ENCODE results near the gene SMG6.
"Not testable (repeated sequence)": the region's sequence is repeated elsewhere in the genome, so short reads cannot be mapped to it uniquely, and the experiment has no call there.

Gene SMG6

DNA sequence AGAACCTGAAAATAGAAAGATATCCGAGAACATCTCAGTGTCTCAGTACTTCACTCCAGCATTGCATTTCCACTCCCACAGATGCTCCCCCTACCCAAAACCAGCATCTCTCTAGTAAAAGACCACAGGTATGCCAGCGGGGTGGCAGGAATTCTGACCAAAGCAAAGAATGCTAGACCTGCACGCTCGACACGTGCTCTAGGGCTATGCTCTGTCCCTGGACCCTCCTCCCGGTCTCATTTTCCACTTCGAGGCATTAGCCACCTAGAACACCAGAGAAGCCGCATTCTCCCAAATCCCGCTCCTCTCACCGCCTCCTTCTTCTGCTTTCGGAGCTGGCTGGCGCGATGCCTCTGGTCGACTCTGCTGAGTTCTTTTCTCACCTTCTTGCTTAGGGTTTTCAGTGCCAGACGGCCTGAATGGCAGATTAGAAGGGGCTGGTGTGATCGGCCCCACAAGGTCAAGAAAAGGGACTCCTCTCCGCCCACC, 32.2 kb upstream of the SMG6 start:
- H3K4me3 ChIP-seq (ENCODE audit: low read depth, low read length), result peak overlapping the region; percentile 95
- H3K36me3 ChIP-seq (ENCODE audit: control insufficient read depth, insufficient read depth, low read length), result peaks cover 38% of the 10 kb centered on the region
- H3K27me3 ChIP-seq (ENCODE audit: control insufficient read depth, insufficient read depth, low read length), result no peaks in the 10 kb centered on the region
- peak overlapping the region; percentile 90 for H3K9ac ChIP-seq (ENCODE audit: low read depth, low read length)
- H3K4me1 ChIP-seq (ENCODE audit: control insufficient read depth, insufficient read depth, low read length), result peaks cover 5% of the 10 kb centered on the region
- H3K9me3 ChIP-seq (ENCODE audit: control insufficient read depth, insufficient read depth, low read length), result no peaks in the 10 kb centered on the region

DNA sequence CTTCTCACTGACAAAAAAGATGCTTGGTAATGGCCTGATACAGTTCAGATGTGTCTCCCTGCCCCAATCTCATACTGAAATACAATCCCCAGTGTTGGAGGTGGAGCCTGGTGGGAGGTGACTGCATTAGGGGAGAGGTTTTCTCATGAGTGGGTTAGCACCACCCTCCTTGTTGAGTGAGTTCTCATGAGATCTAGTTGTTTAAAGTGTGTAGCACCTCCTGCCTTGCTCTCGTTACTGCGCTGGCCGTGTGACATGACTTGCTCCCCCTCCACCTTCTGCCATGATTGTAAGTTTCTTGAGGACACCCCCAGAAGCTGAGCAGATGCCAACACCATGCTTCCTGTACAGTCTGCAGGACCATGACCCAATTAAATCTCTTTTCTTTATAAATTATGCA, 27.7 kb upstream of the SMG6 start:
- Histone ChIP-seq H3K4me1 (ENCODE audit: control insufficient read depth, insufficient read depth, low read length) (peaks cover 5% of the 10 kb centered on the region), H3K4me3 (ENCODE audit: low read depth, low read length) (no peak overlapping the region), H3K9me3 (ENCODE audit: control insufficient read depth, insufficient read depth, low read length) (no peaks in the 10 kb centered on the region), H3K36me3 (ENCODE audit: control insufficient read depth, insufficient read depth, low read length) (peaks cover 60% of the 10 kb centered on the region), H3K9ac (ENCODE audit: low read depth, low read length) (no peak overlapping the region), H3K27me3 (ENCODE audit: control insufficient read depth, insufficient read depth, low read length) (no peaks in the 10 kb centered on the region)

DNA sequence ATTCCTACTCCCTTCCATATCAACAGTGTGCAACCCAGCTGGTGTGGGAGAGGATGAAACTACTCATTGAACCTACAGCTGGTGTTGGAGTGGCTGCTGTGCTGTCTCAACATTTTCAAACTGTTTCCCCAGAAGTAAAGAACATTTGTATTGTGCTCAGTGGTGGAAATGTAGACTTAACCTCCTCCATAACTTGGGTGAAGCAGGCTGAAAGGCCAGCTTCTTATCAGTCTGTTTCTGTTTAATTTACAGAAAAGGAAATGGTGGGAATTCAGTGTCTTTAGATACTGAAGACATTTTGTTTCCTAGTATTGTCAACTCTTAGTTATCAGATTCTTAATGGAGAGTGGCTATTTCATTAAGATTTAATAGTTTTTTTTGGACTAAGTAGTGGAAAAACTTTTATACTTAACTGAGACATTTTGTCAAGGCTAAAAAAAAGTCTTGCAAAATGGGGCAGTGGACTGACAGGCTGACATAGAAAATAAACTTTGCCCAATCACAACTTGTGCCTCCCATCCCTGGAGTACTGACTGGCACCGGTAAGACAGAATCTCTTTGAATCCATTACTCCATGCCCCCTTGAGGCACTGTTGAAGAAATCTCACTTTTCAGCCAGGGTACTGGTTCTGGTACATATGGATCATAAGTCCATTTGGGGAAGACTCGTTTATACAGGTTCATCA, 20.2 kb upstream of the SMG6 start:
- no peaks in the 10 kb centered on the region for H3K9me3 ChIP-seq (ENCODE audit: control insufficient read depth, insufficient read depth, low read length)
- peaks cover 40% of the 10 kb centered on the region for H3K36me3 ChIP-seq (ENCODE audit: control insufficient read depth, insufficient read depth, low read length)
- H3K27me3 ChIP-seq (ENCODE audit: control insufficient read depth, insufficient read depth, low read length), result no peaks in the 10 kb centered on the region
- H3K4me3 ChIP-seq (ENCODE audit: low read depth, low read length), result no peak overlapping the region
- no peak overlapping the region for H3K9ac ChIP-seq (ENCODE audit: low read depth, low read length)
- no peaks in the 10 kb centered on the region for H3K4me1 ChIP-seq (ENCODE audit: control insufficient read depth, insufficient read depth, low read length)

GRCh38 chr17:2321399-2321798, 17.8 kb upstream of the SMG6 start:
- Histone ChIP-seq H3K4me1 (ENCODE audit: control insufficient read depth, insufficient read depth, low read length) (no peaks in the 10 kb centered on the region), H3K27me3 (ENCODE audit: control insufficient read depth, insufficient read depth, low read length) (no peaks in the 10 kb centered on the region), H3K36me3 (ENCODE audit: control insufficient read depth, insufficient read depth, low read length) (peaks cover 32% of the 10 kb centered on the region), H3K4me3 (ENCODE audit: low read depth, low read length) (no peak overlapping the region), H3K9me3 (ENCODE audit: control insufficient read depth, insufficient read depth, low read length) (no peaks in the 10 kb centered on the region), H3K9ac (ENCODE audit: low read depth, low read length) (no peak overlapping the region)

- Histone ChIP-seq H3K4me1 (ENCODE audit: control insufficient read depth, insufficient read depth, low read length) (no peaks in the 10 kb centered on the region), H3K9me3 (ENCODE audit: control insufficient read depth, insufficient read depth, low read length) (no peaks in the 10 kb centered on the region), H3K36me3 (ENCODE audit: control insufficient read depth, insufficient read depth, low read length) (peaks cover 11% of the 10 kb centered on the region), H3K9ac (ENCODE audit: low read depth, low read length) (no peak overlapping the region), H3K27me3 (ENCODE audit: control insufficient read depth, insufficient read depth, low read length) (no peaks in the 10 kb centered on the region), H3K4me3 (ENCODE audit: low read depth, low read length) (no peak overlapping the region)
Measured at GRCh38 chr17:2319051-2319450, 15.5 kb upstream of the SMG6 start.

DNA sequence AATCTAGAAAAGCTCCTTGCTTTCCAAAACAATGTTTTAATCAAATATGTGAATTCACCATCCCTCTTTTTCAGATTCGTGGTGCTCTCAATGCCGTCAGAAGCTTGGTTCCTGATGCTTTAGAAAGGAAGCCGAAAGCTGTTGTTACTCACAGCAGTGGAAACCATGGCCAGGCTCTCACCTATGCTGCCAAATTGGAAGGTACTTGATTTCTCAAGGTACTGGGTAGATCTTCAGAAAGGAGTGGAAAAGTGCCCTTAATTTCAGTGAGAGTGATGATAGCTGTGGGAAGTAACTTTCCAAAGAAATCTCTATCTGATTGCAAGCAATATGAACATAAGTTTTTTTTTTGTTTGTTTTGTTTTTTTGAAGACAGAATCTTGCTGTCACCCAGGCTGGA, 14.2 kb upstream of the SMG6 start:
- Histone ChIP-seq H3K27me3 (ENCODE audit: control insufficient read depth, insufficient read depth, low read length) (no peaks in the 10 kb centered on the region), H3K4me3 (ENCODE audit: low read depth, low read length) (no peak overlapping the region), H3K4me1 (ENCODE audit: control insufficient read depth, insufficient read depth, low read length) (no peaks in the 10 kb centered on the region)

DNA sequence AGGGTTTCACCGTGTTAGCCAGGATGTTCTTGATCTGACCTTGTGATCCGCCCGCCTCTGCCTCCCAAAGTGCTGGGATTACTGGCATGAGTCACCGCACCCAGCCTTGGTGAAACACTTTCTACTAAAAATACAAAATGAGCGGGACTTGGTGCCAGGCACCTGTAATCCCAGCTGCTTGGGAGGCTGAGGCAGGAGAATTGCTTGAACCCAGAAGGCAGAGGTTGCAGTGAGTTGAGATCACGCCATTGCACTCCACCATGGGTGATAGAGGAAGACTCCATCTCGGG, 13.3 kb upstream of the SMG6 start:
- not testable (repeated sequence) for H3K9ac ChIP-seq (ENCODE audit: low read depth, low read length); H3K27me3 ChIP-seq (ENCODE audit: control insufficient read depth, insufficient read depth, low read length); H3K36me3 ChIP-seq (ENCODE audit: control insufficient read depth, insufficient read depth, low read length); H3K4me1 ChIP-seq (ENCODE audit: control insufficient read depth, insufficient read depth, low read length); H3K4me3 ChIP-seq (ENCODE audit: low read depth, low read length); H3K9me3 ChIP-seq (ENCODE audit: control insufficient read depth, insufficient read depth, low read length)

More for the DNA sequence above, 14.2 kb upstream of the SMG6 start:
- H3K36me3 ChIP-seq (ENCODE audit: control insufficient read depth, insufficient read depth, low read length), result peaks cover 5% of the 10 kb centered on the region
- no peak overlapping the region for H3K9ac ChIP-seq (ENCODE audit: low read depth, low read length)
- no peaks in the 10 kb centered on the region for H3K9me3 ChIP-seq (ENCODE audit: control insufficient read depth, insufficient read depth, low read length)

DNA sequence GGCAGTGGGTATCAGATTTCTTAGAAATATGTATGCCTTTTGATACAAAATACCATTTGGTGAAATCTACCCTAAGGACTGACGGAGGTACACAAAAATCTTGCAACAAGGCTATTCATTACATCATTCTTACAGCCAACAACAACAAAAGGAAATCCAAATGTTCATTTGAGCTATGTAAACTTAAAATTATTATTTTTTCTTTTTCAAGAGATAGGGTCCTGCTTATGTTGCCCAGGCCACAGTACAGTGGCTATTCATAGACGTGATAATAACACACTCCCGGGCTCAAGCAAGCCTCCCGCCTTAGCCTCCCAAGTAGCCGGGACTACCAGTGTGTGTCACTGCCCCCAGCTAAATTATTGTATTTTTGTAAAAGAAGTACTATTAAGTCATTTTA, 9.2 kb upstream of the SMG6 start:
- Histone ChIP-seq H3K9ac (ENCODE audit: low read depth, low read length) (no peak overlapping the region), H3K36me3 (ENCODE audit: control insufficient read depth, insufficient read depth, low read length) (no peaks in the 10 kb centered on the region), H3K4me1 (ENCODE audit: control insufficient read depth, insufficient read depth, low read length) (no peaks in the 10 kb centered on the region), H3K4me3 (ENCODE audit: low read depth, low read length) (no peak overlapping the region), H3K27me3 (ENCODE audit: control insufficient read depth, insufficient read depth, low read length) (no peaks in the 10 kb centered on the region), H3K9me3 (ENCODE audit: control insufficient read depth, insufficient read depth, low read length) (no peaks in the 10 kb centered on the region)

- Histone ChIP-seq H3K27me3 (ENCODE audit: control insufficient read depth, insufficient read depth, low read length) (no peaks in the 10 kb centered on the region), H3K4me1 (ENCODE audit: control insufficient read depth, insufficient read depth, low read length) (no peaks in the 10 kb centered on the region), H3K9ac (ENCODE audit: low read depth, low read length) (no peak overlapping the region), H3K9me3 (ENCODE audit: control insufficient read depth, insufficient read depth, low read length) (no peaks in the 10 kb centered on the region), H3K36me3 (ENCODE audit: control insufficient read depth, insufficient read depth, low read length) (no peaks in the 10 kb centered on the region), H3K4me3 (ENCODE audit: low read depth, low read length) (no peak overlapping the region)
Measured at GRCh38 chr17:2309338-2310154, 6.0 kb upstream of the SMG6 start.

- Histone ChIP-seq H3K27me3 (ENCODE audit: control insufficient read depth, insufficient read depth, low read length) (no peaks in the 10 kb centered on the region), H3K4me1 (ENCODE audit: control insufficient read depth, insufficient read depth, low read length) (peaks cover 2% of the 10 kb centered on the region), H3K9ac (ENCODE audit: low read depth, low read length) (no peak overlapping the region), H3K4me3 (ENCODE audit: low read depth, low read length) (no peak overlapping the region), H3K9me3 (ENCODE audit: control insufficient read depth, insufficient read depth, low read length) (no peaks in the 10 kb centered on the region), H3K36me3 (ENCODE audit: control insufficient read depth, insufficient read depth, low read length) (no peaks in the 10 kb centered on the region)
Measured at GRCh38 chr17:2304931-2305330, 1.3 kb upstream of the SMG6 start.

DNA sequence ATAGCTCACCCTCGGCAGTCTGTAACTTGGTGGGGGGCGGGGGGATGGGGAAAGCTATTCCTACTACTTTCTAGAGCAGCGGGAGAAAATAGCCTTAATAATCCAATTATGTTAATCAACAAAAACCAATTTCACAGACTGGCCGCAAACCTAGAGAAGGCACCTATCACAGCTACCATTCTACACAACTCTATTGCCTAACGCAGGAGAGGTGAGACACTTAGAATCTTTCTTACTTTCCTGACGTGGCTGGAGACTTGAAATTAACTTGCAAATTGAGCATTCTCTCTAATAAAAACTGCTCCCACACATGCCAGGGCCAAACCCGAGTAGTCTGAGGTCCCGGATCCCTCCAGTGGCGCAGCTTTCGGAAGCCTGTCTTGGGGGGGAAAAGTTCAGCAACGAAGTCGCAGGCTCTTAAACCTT, 794 bp downstream of the SMG6 start:
- H3K4me3 ChIP-seq (ENCODE audit: low read depth, low read length), result peak overlapping the region; percentile 90
- peak overlapping the region; percentile 89 for H3K9ac ChIP-seq (ENCODE audit: low read depth, low read length)
- no peaks in the 10 kb centered on the region for H3K9me3 ChIP-seq (ENCODE audit: control insufficient read depth, insufficient read depth, low read length)
- H3K27me3 ChIP-seq (ENCODE audit: control insufficient read depth, insufficient read depth, low read length), result no peaks in the 10 kb centered on the region
- H3K4me1 ChIP-seq (ENCODE audit: control insufficient read depth, insufficient read depth, low read length), result peaks cover 2% of the 10 kb centered on the region
- H3K36me3 ChIP-seq (ENCODE audit: control insufficient read depth, insufficient read depth, low read length), result no peaks in the 10 kb centered on the region

DNA sequence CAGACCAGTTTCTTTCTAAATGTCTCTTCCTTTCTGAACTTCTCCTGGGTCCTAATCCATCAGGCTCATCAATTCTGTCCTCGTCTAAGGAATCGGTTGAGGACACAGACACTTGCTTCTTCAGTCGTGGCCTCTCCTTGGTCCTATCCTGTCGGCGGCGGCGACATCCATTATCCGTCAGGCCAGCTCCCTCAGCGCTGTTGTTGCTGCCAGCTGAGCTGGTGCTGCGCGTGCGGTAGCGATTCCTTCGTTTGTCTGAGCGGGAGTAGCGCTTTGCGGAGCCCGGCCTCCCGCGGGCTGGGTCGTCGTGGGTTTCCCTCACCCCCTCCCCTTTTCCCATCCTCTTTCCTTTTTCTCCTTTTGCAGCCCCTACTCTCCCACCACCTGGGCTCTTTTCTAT, 3.8 kb downstream of the SMG6 start:
- H3K36me3 ChIP-seq (ENCODE audit: control insufficient read depth, insufficient read depth, low read length), result peaks cover 10% of the 10 kb centered on the region

More for the DNA sequence above, 3.8 kb downstream of the SMG6 start:
- no peaks in the 10 kb centered on the region for H3K9me3 ChIP-seq (ENCODE audit: control insufficient read depth, insufficient read depth, low read length)
- H3K27me3 ChIP-seq (ENCODE audit: control insufficient read depth, insufficient read depth, low read length), result no peaks in the 10 kb centered on the region
- no peak overlapping the region for H3K4me3 ChIP-seq (ENCODE audit: low read depth, low read length)
- H3K9ac ChIP-seq (ENCODE audit: low read depth, low read length), result no peak overlapping the region
- H3K4me1 ChIP-seq (ENCODE audit: control insufficient read depth, insufficient read depth, low read length), result peaks cover 2% of the 10 kb centered on the region

Measured in iPS-15b (cell line).